Esophagus muscularis mucosa (tissue), 4 donors: ENCODE data around the gene ARAP1. TPM values are rescaled to one million over a fixed set of nuclear protein-coding genes. Genes with fewer than 3 reads are reported as not detected.

Source experiments
- DNase-seq: peaks from one replicate; pipeline ENCODE4 v3.0.0-alpha.2; 2017; ENCODE audit errors: extremely low spot score
- H3K27ac ChIP-seq, 4 donors: fragments of 200-600 bp; sonication (generic); replicated peaks in 1 of 4; 1 replicate in 3 of 4; 2 replicates in 1 of 4; pipeline ENCODE4 v1.5.1; 2016 to 2019; ENCODE audit warnings: mild to moderate bottlenecking in 1 of 4
- H3K27me3 ChIP-seq, 4 donors: fragments of 200-600 bp; sonication (generic); one replicate each; pipeline versions ENCODE4 v1.5.1 to v1.6.0; 2016 to 2019
- H3K36me3 ChIP-seq, 4 donors: fragments of 200-600 bp; sonication (generic); one replicate each; pipeline ENCODE4 v1.5.1; 2016 to 2019
- H3K4me1 ChIP-seq, 4 donors: fragments of 200-600 bp; sonication (generic); one replicate each; pipeline ENCODE4 v1.5.1; 2016 to 2019
- H3K4me3 ChIP-seq, 4 donors: fragments of 200-600 bp; sonication (generic); 1 replicate in 2 of 4; 2 replicates in 2 of 4; pipeline ENCODE4 v1.5.1; 2016 to 2019; ENCODE audit warnings: mild to moderate bottlenecking in 4 of 4, moderate library complexity in 1 of 4
- H3K9me3 ChIP-seq, 4 donors: fragments of 200-600 bp; sonication (generic); 1 replicate in 3 of 4; 2 replicates in 1 of 4; pipeline ENCODE4 v1.5.1; 2016 to 2019
- CTCF ChIP-seq, 3 experiments: fragments of 200-600 bp in 2 of 3; fragments of 450-650 bp in 1 of 3; sonication (generic) in 2 of 3; IDR thresholded peaks; one replicate each; pipeline ENCODE4 v1.5.1; 2017 to 2019; ENCODE audit warnings: antibody characterized with exemption in 3 of 3, mild to moderate bottlenecking in 2 of 3, moderate library complexity in 1 of 3
- EP300 ChIP-seq: sonication (generic); formaldehyde crosslinking; IDR thresholded peaks from one replicate; pipeline ENCODE4 v1.6.1; 2017; ENCODE audit warnings: antibody characterized with exemption
- POLR2A ChIP-seq: fragments of 450-650 bp; IDR thresholded peaks from one replicate; pipeline ENCODE4 v1.6.1; 2017; ENCODE audit warnings: antibody characterized with exemption, moderate library complexity, mild to moderate bottlenecking, low read depth
- POLR2AphosphoS5 ChIP-seq, 2 donors: sonication (generic); formaldehyde crosslinking; IDR thresholded peaks; one replicate each; pipeline ENCODE4 v1.6.1; 2017; ENCODE audit warnings: antibody characterized with exemption in 2 of 2
- WGBS: methylation state at CpG from one replicate; pipeline ENCODE4 v1.1.5; 2018; 5-methylcytosine and 5-hydroxymethylcytosine counted together
- intact Hi-C: fragments of 100-400 bp; cut with DNase I; formaldehyde crosslinking; loops from one replicate; pipeline ENCODE4 v1.15.1; 2023
- total RNA-seq, 4 donors: library from RNA; depleted of rRNA; stranded (reverse); fragments of >200 nt; gene quantifications; one replicate each; pipeline versions ENCODE4 v1.1.0 to v1.2.1, GENCODE V29; 2016

The ARAP1 gene
- total RNA-seq, 4 donors from 2014 or later: 83.7 to 115 (median 110) TPM

GRCh38 chr11:72778535-72779494 lies 26.6 kb upstream of the ARAP1 start:
- Histone ChIP-seq H3K9me3 (no peaks in the 10 kb centered on the region), H3K36me3 (peaks cover 0 to 5% (median 0%) of the 10 kb centered on the region in 4 donors), H3K4me1 (peaks cover 30 to 71% (median 51%) of the 10 kb centered on the region in 4 donors), H3K27me3 (no peaks in the 10 kb centered on the region), H3K4me3 (no peak overlapping the region), H3K27ac (no peak overlapping the region)
- no peak for DNase-seq
- no peak for TF ChIP-seq EP300
- TF ChIP-seq POLR2A: no peak
- no peak for TF ChIP-seq CTCF (IDR thresholded peaks at IDR 0.05)
- TF ChIP-seq POLR2AphosphoS5 (IDR thresholded peaks at IDR 0.05): no peak
- WGBS: 97% methylated on average over 7 of the region's 7 CpGs
- intact Hi-C loops: no loop called here

- Histone ChIP-seq H3K4me3 (no peak overlapping the region), H3K27ac (no peak overlapping the region), H3K4me1 (peaks cover 38 to 81% (median 61%) of the 10 kb centered on the region in 4 donors), H3K27me3 (no peaks in the 10 kb centered on the region), H3K9me3 (no peaks in the 10 kb centered on the region), H3K36me3 (peaks cover 0 to 5% (median 0%) of the 10 kb centered on the region in 4 donors)
- DNase-seq: no peak
- WGBS: 86% methylated on average over 5 of the region's 5 CpGs
- TF ChIP-seq POLR2AphosphoS5 (IDR thresholded peaks at IDR 0.05) (no peak), CTCF (IDR thresholded peaks at IDR 0.05) (no peak), EP300 (no peak), POLR2A (no peak)
- intact Hi-C loops: no loop called here
Measured at GRCh38 chr11:72777755-72778278, 25.6 kb upstream of the ARAP1 start.

- intact Hi-C loops: no loop called here
- H3K4me3 ChIP-seq: no peak overlapping the region
- H3K36me3 ChIP-seq: peaks cover 0 to 5% (median 0%) of the 10 kb centered on the region in 4 donors
- H3K27ac ChIP-seq: no peak overlapping the region
- 74% methylated on average over 2 of the region's 7 CpGs for WGBS
- H3K9me3 ChIP-seq: no peaks in the 10 kb centered on the region
- peaks cover 37 to 84% (median 63%) of the 10 kb centered on the region in 4 donors for H3K4me1 ChIP-seq
- H3K27me3 ChIP-seq: no peaks in the 10 kb centered on the region
- no peak for DNase-seq
- TF ChIP-seq POLR2AphosphoS5 (IDR thresholded peaks at IDR 0.05): no peak
- TF ChIP-seq EP300: no peak
- no peak for TF ChIP-seq POLR2A
- no peak for TF ChIP-seq CTCF (IDR thresholded peaks at IDR 0.05)
Measured at GRCh38 chr11:72776844-72777754, 24.9 kb upstream of the ARAP1 start.

GRCh38 chr11:72776117-72776843 lies 24.1 kb upstream of the ARAP1 start:
- peaks cover 0 to 5% (median 0%) of the 10 kb centered on the region in 4 donors for H3K36me3 ChIP-seq
- H3K9me3 ChIP-seq: no peaks in the 10 kb centered on the region
- intact Hi-C loops: no loop called here
- H3K27me3 ChIP-seq: no peaks in the 10 kb centered on the region
- WGBS: 93% methylated on average over 6 of the region's 9 CpGs
- no peak overlapping the region for H3K27ac ChIP-seq
- TF ChIP-seq CTCF (IDR thresholded peaks at IDR 0.05): no peak
- TF ChIP-seq POLR2A: no peak
- no peak for TF ChIP-seq EP300
- no peak for TF ChIP-seq POLR2AphosphoS5 (IDR thresholded peaks at IDR 0.05)
- H3K4me3 ChIP-seq: no peak overlapping the region
- peaks cover 33 to 87% (median 66%) of the 10 kb centered on the region in 4 donors for H3K4me1 ChIP-seq
- no peak for DNase-seq
